Measurements from ENCODE around the gene AACS. TPM values are rescaled to one million over a fixed set of nuclear protein-coding genes. Genes with fewer than 3 reads are reported as not detected.

The AACS gene
- total RNA-seq, 1 experiment from 2014 or later: 20.1 TPM

DNA sequence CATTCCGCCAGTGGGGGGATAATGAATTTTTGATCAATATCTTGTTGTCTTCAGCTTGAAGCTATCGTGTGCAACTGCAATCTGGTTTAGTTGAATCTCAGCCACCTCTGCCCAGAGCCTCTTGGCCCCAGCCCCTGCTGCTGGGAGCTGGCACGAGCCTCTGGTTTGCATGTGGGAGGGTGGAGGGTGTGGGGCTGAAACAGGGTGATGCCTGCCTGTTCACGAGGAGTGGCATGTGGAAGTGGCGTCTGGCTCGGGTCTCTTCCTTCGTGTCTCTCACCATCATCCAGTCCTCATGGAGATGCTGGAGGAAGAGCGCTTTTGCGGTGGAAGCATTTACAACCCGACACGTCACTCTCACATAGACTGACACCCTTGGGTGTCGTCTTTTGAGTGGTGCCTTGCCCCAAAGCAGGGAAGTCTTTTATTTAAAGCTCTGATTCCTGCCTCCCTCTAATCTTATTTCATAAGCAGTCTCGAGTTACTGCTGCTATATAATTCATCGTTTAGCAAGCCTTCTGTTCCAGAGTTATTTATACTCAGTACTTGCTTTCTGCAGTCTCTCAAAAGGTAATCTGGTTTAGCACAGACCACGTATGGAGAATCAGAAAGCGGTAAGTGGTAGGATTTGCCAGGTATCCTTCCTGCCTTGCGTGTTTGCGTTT, 64.5 kb downstream of the AACS start:
- Histone ChIP-seq H3K27me3 (replicated peaks; ENCODE audit: insufficient read depth, low read depth, low read length, poor library complexity) (no peaks in the 10 kb centered on the region), H3K9me3 (ENCODE audit: low read depth, low read length, poor library complexity, severe bottlenecking) (no peaks in the 10 kb centered on the region), H3K4me1 (ENCODE audit: insufficient read depth, low read length, poor library complexity, severe bottlenecking) (no peaks in the 10 kb centered on the region), H3K36me3 (ENCODE audit: insufficient read depth, low read length, poor library complexity, severe bottlenecking) (no peaks in the 10 kb centered on the region), H3K4me3 (ENCODE audit: low read depth, low read length, poor library complexity, severe bottlenecking) (no peak overlapping the region), H3K27ac (ENCODE audit: low read depth, low read length, poor library complexity, severe bottlenecking) (no peak overlapping the region)
- intact Hi-C loops (cut with micrococcal nuclease; ENCODE audit: unreplicated experiment): no loop called here
- TF ChIP-seq EZH2 (IDR thresholded peaks at IDR 0.05; ENCODE audit: borderline replicate concordance, low read depth, low read length, poor library complexity, severe bottlenecking): no peak
- no peak for TF ChIP-seq CTCF (conservative IDR thresholded peaks at IDR 0.05; ENCODE audit: low read depth, low read length)
- DNase-seq (ENCODE audit: low spot score): no peak
- ChIA-PET POLR2A (ENCODE audit: low non-redundant PET) (no interaction called here), CTCF (no interaction called here)
- BruUV-seq (replicated peaks): no TSS peak

GRCh38 chr12:125131958-125132357, 66.7 kb downstream of the AACS start:
- H3K4me3 ChIP-seq (ENCODE audit: low read depth, low read length, poor library complexity, severe bottlenecking): no peak overlapping the region
- no peaks in the 10 kb centered on the region for H3K4me1 ChIP-seq (ENCODE audit: insufficient read depth, low read length, poor library complexity, severe bottlenecking)
- H3K36me3 ChIP-seq (ENCODE audit: insufficient read depth, low read length, poor library complexity, severe bottlenecking): no peaks in the 10 kb centered on the region
- TF ChIP-seq CTCF (conservative IDR thresholded peaks at IDR 0.05; ENCODE audit: low read depth, low read length) (no peak), EZH2 (IDR thresholded peaks at IDR 0.05; ENCODE audit: borderline replicate concordance, low read depth, low read length, poor library complexity, severe bottlenecking) (no peak)
- no TSS peak for BruUV-seq (replicated peaks)
- H3K27me3 ChIP-seq (replicated peaks; ENCODE audit: insufficient read depth, low read depth, low read length, poor library complexity): no peaks in the 10 kb centered on the region
- POLR2A ChIA-PET (ENCODE audit: low non-redundant PET): no interaction called here
- DNase-seq (ENCODE audit: low spot score): no peak
- intact Hi-C loops (cut with micrococcal nuclease; ENCODE audit: unreplicated experiment): no loop called here
- H3K27ac ChIP-seq (ENCODE audit: low read depth, low read length, poor library complexity, severe bottlenecking): no peak overlapping the region
- no peaks in the 10 kb centered on the region for H3K9me3 ChIP-seq (ENCODE audit: low read depth, low read length, poor library complexity, severe bottlenecking)
- CTCF ChIA-PET: no interaction called here

DNA sequence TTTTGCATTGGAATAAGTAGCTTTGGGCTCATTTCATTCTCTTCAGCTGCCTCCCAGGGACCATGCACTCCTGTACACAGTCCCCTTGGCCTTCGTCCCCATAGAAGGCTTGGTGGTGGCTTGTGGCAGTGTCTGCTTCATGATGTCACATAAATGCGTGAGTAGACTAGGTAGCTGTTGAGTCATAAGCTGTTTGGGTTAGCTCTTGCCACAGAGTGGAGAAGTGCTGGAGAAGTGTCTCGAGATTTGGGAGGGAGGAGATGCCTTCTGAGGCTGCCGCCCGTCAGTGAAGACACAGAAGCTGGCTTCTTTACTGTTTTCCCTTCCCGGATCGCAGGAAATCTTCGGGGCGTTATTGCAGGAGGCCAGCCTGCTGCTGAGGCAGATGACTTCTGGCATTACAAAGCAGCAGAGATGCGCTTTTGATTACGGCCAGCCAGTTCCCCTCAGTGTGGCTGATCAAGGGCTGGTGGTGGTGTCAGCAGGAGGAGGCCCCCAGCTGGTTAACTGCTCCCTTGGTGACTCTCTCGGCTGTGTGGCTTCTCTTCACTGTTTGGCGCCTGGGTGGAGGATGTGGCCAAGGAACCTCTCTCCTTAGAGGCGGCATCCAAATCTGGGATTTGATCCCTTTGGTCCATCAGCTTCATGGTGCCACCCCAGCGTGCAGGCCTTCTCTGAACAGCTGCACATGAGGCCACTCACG, 67.6 kb downstream of the AACS start:
- BruUV-seq (replicated peaks): no TSS peak
- no peak overlapping the region for H3K4me3 ChIP-seq (ENCODE audit: low read depth, low read length, poor library complexity, severe bottlenecking)
- POLR2A ChIA-PET (ENCODE audit: low non-redundant PET): interaction anchor here (0.6 kb wide), 1 partner anchor 263 kb away, joined by 9 read pairs; no protein-coding TSS in a partner anchor
- no peak overlapping the region for H3K27ac ChIP-seq (ENCODE audit: low read depth, low read length, poor library complexity, severe bottlenecking)
- no peak for TF ChIP-seq EZH2 (IDR thresholded peaks at IDR 0.05; ENCODE audit: borderline replicate concordance, low read depth, low read length, poor library complexity, severe bottlenecking)
- TF ChIP-seq CTCF (conservative IDR thresholded peaks at IDR 0.05; ENCODE audit: low read depth, low read length): no peak
- no peaks in the 10 kb centered on the region for H3K36me3 ChIP-seq (ENCODE audit: insufficient read depth, low read length, poor library complexity, severe bottlenecking)
- H3K9me3 ChIP-seq (ENCODE audit: low read depth, low read length, poor library complexity, severe bottlenecking): no peaks in the 10 kb centered on the region
- DNase-seq (ENCODE audit: low spot score): no peak
- no peaks in the 10 kb centered on the region for H3K27me3 ChIP-seq (replicated peaks; ENCODE audit: insufficient read depth, low read depth, low read length, poor library complexity)
- intact Hi-C loops (cut with micrococcal nuclease; ENCODE audit: unreplicated experiment): no loop called here
- CTCF ChIA-PET: no interaction called here
- H3K4me1 ChIP-seq (ENCODE audit: insufficient read depth, low read length, poor library complexity, severe bottlenecking): no peaks in the 10 kb centered on the region
